HG03520 (cell line): ENCODE data around the gene VPS33A.
"Not testable (repeated sequence)": the region's sequence is repeated elsewhere in the genome, so short reads cannot be mapped to it uniquely, and the experiment has no call there.

Experiments used
- ATAC-seq: cut with Tn5 transposase; IDR thresholded peaks from one replicate; pipeline ENCODE4 v1.9.1; 2021; ENCODE audit warnings: mild to moderate bottlenecking, moderate library complexity; ENCODE audit not compliant: unreplicated experiment

VPS33A gene

GRCh38 chr12:122266230-122266901 is at the start of gene VPS33A:
VPS33A (minus strand) TSS chr12:122266494; CDS start chr12:122266408, 86 bp downstream.
- peak; percentile 78 for ATAC-seq

- no peak for ATAC-seq
Measured at GRCh38 chr12:122312926-122313325, 46.6 kb upstream of the VPS33A start.

GRCh38 chr12:122311696-122312095 is 45.4 kb upstream of the VPS33A start:
- ATAC-seq, result no peak

- ATAC-seq, result no peak
Measured at GRCh38 chr12:122310626-122311333, 44.5 kb upstream of the VPS33A start.

- no peak for ATAC-seq
Measured at GRCh38 chr12:122309564-122310121, 43.3 kb upstream of the VPS33A start.

GRCh38 chr12:122308811-122309210 is 42.5 kb upstream of the VPS33A start:
- ATAC-seq, result no peak

GRCh38 chr12:122306407-122306806 is 40.1 kb upstream of the VPS33A start:
- ATAC-seq, result no peak

GRCh38 chr12:122304924-122305323 is 38.6 kb upstream of the VPS33A start:
- no peak for ATAC-seq

GRCh38 chr12:122303068-122303467 is 36.8 kb upstream of the VPS33A start:
- ATAC-seq, result no peak

- no peak for ATAC-seq
Measured at GRCh38 chr12:122298071-122298748, 31.9 kb upstream of the VPS33A start.

- ATAC-seq, result no peak
Measured at GRCh38 chr12:122297494-122297893, 31.2 kb upstream of the VPS33A start.

- ATAC-seq, result no peak
Measured at GRCh38 chr12:122295877-122296276, 29.6 kb upstream of the VPS33A start.

- no peak for ATAC-seq
Measured at GRCh38 chr12:122293081-122293480, 26.8 kb upstream of the VPS33A start.

- ATAC-seq, result no peak
Measured at GRCh38 chr12:122291431-122291830, 25.1 kb upstream of the VPS33A start.

GRCh38 chr12:122283680-122284079 is 17.4 kb upstream of the VPS33A start:
- ATAC-seq, result no peak

GRCh38 chr12:122282061-122282460 is 15.8 kb upstream of the VPS33A start:
- ATAC-seq, result no peak

GRCh38 chr12:122276242-122276641 is 9.9 kb upstream of the VPS33A start:
- no peak for ATAC-seq

GRCh38 chr12:122275459-122275858 is 9.2 kb upstream of the VPS33A start:
- ATAC-seq, result no peak

GRCh38 chr12:122265886-122266229 is 436 bp downstream of the VPS33A start:
- ATAC-seq, result peak; percentile 8

- peak; percentile 13 for ATAC-seq
Measured at GRCh38 chr12:122265476-122265875, 818 bp downstream of the VPS33A start.

GRCh38 chr12:122260735-122261134 is 5.6 kb downstream of the VPS33A start:
- ATAC-seq, result not testable (repeated sequence)

GRCh38 chr12:122258939-122259338 is 7.4 kb downstream of the VPS33A start:
- not testable (repeated sequence) for ATAC-seq
